ENCODE measurements around the gene SRRM4.
"Not testable (repeated sequence)": the region's sequence is repeated elsewhere in the genome, so short reads cannot be mapped to it uniquely, and the experiment has no call there.

The SRRM4 gene

DNA sequence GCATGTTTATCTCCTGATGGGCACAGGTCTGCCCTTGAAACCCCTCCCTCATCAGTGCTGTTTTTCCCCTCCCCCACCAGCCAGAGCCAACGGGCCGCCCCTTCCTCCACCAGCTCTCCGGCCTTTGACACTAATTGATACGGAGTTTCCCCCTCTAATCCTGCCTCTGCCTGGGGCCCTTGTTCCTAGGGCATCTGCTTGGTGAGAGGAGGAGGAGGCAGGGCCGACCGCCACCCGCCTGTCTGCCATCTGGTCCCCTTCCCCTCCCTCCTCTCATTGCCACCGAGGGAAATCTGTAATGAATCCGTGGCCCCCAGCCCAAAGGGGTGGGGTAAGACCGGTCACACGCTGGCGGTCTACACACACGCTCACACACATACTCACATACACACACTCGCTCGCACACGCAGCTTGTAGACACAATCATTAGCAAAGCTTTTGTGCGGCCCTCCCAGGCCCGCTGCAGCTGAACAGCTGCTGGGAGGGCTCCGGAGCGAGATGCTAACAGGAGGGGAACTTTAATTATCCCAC is 27.4 kb downstream of the SRRM4 start:
- no peak for DNase-seq (ENCODE audit: low read depth)

DNA sequence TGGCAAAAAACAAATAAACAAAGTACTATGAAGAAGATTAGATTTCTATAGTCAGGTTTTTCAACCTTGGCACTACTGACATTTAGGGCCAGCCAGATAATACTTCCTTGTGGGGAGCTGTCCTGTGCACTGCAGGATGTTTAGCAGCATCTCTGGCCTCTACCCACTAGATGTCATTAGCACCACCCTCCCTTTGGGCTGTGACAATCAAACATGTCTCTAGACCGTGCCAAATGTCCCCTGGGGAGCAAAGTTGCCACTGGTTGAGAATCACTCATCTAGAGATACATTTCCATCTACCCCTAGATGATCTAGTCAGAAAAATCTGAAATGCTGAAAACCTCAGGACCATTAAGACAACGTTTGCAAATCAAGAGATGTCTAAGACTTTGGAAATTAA is 29.9 kb downstream of the SRRM4 start:
- no peak for DNase-seq (ENCODE audit: low read depth)

DNA sequence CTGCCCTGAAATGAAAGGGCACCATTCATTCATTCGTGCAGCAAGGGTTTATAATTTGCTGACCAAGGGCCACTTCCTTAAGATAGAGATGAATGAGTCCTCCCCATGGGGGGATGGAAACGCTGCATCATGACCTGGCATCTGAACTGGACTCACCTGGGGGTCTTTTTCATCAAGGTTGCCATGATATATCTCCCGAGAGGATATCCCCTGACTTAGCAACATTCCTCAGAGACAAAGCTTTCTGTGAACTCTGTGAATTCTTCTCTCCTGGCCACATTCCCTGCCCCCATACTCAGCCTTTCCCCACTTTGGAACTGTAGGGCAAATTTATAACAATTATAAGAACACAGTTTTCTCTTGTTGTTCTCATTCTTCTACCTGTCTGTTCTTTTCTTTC is 30.8 kb downstream of the SRRM4 start:
- no peak for DNase-seq (ENCODE audit: low read depth)

DNA sequence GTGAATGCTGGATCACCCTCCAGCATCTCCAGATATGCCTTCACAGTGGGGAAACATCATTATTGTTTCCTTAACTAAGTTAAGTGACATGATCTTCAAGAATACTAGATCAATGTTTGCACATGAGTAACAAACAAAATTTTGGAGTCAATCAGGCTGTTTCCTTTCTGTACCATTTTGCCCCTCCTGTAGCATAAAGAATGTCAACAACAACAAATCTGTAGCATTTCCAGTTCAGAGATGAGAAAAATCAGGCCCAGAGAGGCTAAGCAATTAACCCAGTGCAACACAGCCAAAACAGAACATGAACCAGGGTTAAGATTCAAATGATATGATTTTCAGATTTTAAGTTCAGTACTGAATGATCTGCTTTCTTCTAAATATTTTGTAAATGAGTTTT is 31.7 kb downstream of the SRRM4 start:
- no peak for DNase-seq (ENCODE audit: low read depth)

DNA sequence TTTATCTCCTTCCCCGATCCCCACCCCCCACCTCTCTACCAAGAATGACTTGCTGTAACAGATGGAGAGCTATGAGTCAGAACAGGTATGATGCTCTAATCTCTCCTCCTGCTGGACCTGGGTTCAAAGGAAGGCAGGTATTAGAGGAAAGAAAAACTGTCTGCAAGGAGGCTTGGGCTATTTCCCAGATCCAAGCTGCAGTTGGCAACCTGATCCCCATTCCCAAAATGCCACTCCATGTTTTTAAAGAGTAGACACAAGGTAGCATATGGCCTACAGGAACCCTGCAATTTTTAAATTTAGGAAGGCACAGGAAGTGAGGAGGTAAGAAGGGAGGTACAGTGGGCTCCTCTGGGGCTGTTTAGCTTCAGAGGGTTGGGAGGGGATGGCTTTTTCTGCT is 33.0 kb downstream of the SRRM4 start:
- DNase-seq (ENCODE audit: low read depth), result no peak

DNA sequence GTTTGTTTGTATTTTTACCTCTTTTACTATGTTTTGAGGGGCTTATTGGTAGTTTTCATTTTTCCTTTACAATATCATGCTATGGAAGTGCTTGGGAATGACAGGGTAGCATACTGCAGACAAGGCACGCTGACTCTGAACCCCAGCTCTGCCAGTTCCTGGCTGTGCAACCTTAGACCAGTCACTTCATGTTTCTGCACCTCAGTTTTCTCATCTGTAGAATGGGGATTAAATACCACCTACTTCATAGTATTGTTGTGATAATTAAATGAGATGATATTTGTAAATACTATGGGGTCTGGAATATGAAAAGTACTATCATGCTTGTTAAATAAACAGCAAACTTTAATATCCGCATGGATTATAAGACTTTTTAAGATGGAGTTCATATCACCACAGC is 35.4 kb downstream of the SRRM4 start:
- DNase-seq (ENCODE audit: low read depth), result no peak

DNA sequence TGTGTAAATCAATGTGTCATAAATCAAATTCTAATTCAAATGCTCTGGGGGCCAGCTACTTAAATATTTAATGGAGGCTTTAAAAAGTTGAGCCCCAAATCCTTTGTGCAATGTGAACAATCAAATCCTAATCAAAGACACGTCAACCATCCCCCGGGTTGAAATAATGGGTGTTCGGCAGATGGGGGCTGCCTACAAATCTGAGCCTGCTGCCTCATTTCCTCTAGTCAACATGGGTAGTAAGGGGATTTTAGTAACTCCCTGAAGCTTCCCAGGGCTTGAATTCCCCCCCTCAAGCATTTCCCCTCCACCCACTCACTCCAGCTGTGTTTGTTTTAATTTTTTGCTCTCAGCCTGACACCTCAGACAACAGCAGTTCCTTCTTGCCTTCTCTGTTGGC is 37.8 kb downstream of the SRRM4 start:
- no peak for DNase-seq (ENCODE audit: low read depth)

DNA sequence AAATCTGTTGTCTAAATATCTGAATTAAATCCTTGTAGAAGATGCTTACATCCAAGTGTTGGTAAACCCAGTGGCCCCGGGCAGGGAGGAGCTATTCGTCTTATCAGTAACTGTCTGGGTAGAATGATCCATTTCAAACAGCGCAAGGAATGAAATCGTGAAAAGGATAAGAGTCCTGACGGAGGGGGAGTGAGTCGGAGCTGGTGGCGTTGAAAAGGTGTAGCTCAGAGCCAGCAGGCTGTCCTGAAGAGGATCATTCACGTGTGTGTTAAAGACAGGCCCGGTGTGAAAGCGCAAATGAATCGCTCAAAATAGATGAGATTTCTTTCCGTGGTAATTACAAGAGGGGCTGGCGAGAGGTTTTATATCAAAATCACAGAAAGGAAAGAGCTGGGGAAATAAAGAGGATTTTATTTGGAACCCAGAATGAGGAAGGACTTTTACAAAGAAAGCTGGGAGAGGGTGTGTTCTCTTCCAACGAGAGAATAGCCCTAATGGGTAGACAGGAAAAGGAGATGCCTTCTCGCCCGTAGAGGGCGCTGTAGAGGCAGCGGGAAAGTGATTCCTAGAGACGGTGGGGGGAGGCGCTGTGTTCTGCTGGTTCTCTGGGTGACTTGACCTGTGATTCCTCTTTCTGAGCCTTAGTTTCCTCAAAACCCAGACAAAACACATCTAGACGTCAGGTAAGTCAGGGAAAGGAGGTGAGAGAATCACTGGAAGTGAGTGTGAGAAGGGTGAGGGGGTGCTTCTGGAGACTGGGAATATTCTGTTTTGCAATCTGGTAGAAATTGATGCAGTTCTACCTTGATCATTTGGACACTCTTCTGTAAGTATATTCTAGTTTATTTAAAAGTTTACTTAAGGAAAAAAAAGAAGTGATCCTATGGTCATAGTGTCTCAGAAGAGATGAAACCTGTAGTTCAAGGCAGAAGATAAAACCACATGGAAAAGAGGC is 39.3 kb downstream of the SRRM4 start:
- DNase-seq (ENCODE audit: low read depth), result no peak

DNA sequence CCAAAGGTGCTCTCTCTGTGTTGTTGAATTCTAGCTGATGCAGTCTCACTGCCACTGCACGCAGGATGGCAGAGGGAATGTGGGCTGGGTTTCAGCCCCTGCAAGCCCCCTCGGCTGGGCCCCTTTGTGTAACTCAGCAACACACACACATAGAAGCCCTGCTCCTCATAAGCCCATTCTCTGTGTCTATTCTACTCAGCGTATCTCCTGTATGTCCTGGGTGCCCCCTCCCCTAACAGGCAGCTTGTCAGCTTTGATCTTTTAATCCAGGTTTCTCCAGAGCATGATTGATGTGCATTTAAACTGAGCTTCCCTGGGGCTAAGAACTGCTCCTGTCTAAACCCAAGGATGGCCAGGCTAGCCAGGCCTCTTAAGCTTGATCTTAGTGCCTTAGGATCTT is 43.0 kb downstream of the SRRM4 start:
- DNase-seq (ENCODE audit: low read depth), result no peak

DNA sequence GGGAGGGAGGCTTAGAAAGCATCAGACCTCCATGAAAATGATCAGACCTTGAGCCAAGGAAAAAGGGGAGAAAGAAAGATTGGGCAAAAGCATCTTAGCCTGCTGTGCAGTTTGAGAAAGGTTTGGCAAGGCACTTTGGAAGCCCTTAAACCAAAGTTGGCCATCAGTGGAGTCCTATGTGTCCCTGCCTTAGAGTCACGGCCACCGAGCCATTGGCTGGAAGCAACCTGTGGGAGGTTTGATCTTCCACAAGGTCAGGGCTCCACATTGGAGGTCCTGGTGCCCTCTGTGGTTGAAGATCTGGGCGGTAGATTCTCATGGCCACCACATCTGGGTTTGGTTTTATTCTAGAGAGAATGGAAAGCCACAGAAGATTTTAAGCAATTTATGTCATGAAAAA is 44.4 kb downstream of the SRRM4 start:
- DNase-seq (ENCODE audit: low read depth), result no peak

DNA sequence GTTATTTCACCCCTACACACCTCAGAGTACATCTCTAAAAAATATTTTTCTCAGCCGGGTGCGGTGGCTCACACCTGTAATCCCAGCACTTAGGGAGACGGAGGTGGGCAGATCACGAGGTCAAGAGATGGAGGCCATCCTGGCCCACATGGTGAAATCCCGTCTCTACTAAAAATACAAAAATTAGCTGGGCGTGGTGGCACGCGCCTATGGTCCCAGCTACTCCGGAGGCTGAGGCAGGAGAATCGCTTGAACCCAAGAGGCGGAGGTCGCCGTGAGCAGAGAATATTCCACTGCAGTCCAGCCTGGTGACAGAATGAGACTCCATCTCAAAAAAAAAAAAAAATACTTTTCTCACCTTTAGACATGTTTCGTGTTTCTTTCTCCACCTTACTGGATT is 52.0 kb downstream of the SRRM4 start:
- not testable (repeated sequence) for DNase-seq (ENCODE audit: low read depth)

DNA sequence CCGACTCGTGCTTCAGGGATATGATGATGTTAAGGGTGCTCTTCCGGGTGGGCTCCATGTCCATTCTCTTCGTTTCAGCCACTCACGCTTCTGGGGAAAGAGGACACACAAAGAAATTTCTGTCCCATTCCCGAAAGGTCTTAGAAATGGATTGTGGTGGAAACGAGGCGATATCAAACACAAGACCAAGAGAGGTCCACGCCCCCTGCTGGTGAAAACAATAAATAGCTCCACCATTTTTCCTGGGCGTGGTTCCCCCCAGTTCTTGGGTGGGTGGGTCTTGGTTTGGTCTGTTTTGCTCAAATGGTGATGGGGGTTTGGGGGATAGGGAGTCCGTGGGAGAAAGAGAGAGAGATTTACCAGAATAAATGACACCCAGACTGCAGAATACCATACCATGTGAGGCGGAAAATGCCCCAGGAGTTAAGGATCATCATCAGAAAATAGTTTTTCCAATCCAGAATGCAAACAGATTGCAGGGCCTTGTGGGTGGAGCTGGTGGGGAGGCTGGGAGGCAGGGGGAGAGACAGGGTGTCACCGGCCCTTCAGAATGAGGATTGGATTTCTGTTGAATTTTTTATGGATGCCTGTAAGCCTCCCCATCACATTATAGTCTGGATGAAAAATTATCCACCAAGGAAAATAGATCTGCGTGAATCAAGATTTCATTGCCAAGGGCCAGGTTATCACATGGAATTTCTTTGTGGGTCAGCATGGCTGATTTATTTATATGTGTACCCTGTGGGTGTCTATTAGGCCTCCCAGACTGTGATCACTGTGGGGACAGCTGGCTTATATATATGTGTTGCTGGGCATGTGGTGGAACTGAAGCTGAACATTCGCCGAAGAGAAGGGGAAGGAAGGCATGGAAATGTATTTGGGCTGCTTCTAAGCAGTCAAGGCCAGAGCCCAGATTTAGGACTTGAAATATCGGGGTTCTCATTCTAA is 55.8 kb downstream of the SRRM4 start:
- no peak for DNase-seq (ENCODE audit: low read depth)

DNA sequence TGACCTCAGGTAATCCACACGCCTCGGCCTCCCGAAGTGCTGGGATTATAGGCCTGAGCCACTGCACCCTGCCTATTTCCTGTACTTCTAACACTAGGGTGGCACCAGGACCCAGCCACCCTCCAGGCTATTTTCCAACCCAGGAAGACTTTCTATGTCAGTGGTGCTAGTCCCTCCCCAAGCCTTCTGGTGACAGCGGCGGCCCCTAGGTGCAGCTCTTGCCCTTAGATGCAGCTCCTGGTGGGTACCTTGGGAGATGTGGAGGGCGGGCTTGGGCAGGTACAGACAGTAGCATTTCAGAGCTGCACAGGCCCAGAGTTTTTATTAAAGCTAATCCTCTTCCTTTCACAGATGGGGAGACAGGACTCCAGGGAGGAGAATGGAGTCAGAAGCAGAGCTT is 62.8 kb downstream of the SRRM4 start:
- no peak for DNase-seq (ENCODE audit: low read depth)

DNA sequence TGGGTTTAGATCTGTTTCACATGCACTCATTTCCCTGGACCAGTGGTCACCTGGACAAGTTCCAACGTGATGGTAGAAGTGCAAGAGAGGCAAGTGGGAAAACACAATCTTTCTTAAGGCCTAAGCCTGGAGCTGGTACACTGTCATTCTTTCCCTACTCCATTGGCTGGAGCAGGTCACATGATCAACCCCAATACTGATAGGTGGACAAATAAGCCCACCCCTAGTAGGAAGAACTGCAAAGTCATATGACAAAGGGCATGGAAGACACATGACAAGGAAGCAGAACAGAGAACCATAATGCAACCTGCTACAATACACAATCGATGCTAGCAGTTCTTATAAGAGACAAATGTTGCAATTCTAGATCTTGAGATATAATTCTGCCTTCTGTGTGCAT is 66.3 kb downstream of the SRRM4 start:
- DNase-seq (ENCODE audit: low read depth), result no peak

DNA sequence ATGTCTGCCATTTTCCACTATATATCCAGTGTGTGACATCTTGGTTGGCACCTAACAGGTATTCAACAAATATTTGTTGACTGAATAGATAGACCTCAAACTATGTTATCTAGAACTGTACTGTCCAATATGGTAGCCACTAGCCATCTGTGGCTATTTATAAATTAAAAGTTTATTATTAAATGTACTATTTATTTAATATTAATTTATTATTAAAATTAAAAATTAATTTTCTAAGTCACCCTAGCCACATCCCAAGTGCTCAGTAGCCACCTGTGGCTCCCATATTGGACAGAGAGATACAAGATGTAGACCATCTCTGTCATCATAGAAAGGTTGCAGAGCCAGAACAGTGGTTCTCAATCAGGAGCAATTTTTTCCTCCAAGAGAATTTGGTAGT is 69.3 kb downstream of the SRRM4 start:
- DNase-seq (ENCODE audit: low read depth), result no peak

DNA sequence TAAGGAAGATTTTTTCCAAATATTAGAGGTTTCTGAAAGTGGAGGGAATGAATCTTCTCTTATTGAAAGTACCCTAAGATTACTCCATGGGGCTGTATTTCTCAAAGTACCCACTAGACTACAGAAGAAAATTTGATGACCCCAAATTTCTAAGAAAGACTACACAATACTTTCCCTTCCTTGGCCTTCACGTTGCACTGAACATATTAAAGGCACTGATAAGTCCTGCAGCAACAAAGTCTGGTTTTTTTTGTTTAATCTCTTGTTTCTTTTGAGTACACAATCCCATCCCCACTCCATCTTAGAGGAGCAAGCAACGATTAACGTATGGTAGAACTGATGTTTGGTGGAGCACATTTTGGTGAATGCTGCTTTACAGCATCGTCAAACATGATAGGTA is 70.1 kb downstream of the SRRM4 start:
- no peak for DNase-seq (ENCODE audit: low read depth)

DNA sequence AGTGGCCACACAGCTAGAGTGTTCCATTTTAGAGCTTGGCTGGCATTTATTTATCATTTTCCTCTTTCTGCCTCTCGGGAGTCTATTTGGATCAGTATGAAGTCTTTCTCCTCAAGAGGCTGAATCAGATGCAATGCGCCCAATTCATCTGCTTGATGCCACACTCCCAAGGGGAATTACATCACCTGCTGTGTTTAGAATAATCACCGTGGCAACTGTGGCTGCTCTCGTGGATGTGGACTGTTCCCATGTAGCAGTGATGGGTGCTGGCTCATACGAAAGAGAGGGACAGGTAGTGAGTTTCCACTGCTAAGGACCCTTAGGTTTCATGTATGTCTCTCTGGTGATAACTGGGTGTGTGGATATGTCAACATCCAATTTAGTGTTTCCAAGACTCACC is 70.7 kb downstream of the SRRM4 start:
- no peak for DNase-seq (ENCODE audit: low read depth)

DNA sequence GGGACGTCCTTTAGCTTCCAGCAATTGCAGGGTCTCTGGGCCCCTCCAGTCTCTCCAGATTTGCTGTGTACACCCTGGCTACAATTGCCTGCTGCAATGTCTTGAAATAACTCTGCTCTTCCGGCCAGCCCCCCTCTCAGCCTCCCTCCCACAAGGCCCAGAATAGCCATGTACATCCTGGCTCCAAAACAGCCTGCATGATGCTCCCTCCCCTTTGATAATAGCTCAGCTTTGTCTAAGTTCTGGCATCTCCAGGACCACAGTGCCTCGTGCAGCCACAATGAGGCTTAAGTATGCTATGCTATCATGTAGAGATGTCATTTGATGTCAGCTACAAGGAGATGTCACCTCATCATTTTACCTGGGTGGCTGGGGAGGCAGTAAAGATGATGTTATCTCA is 74.6 kb downstream of the SRRM4 start:
- no peak for DNase-seq (ENCODE audit: low read depth)

DNA sequence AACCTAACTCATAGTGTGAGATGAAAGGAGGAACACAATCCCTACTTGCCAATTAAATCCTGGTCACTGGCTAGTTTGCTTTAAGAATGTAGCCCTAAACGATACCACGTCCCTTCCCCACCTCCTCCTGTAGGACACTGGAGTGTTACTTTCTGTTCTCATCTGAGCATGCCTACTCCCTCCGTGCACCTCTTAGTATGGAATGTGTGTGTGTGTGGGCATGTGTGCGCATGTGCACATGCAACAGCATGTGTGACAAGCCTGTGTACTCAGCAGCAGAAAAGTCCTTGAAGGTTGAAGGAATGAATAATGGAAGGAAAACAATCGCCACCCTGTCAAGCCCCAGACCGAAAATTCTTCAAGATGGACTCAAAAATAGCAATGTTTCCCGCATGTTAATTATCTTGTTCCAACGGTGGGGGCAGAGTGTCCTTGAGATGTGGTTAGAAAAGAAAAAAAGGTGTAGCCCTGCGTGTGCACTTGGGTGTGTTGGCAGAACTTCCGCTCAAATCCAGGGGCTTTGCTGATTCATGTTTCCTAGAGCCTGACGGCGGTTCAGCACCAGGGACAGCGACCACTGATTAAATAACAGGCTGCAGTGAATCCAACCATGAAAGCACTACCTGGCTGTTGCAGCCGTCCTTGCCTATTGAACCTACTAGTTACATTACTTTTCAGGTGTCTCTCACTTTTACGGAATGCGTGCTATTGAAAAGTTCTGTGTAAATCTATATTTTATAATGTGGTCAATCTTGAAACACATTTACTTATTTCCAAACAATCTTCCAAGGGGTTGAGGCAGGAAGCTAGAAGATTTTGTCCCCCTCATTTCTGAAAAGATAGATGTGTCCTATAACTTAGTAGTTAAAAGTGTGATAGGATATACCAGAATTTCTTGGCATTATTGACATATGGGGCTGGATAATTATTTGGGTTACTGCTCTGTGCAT is 79.8 kb downstream of the SRRM4 start:
- no peak for DNase-seq (ENCODE audit: low read depth)

DNA sequence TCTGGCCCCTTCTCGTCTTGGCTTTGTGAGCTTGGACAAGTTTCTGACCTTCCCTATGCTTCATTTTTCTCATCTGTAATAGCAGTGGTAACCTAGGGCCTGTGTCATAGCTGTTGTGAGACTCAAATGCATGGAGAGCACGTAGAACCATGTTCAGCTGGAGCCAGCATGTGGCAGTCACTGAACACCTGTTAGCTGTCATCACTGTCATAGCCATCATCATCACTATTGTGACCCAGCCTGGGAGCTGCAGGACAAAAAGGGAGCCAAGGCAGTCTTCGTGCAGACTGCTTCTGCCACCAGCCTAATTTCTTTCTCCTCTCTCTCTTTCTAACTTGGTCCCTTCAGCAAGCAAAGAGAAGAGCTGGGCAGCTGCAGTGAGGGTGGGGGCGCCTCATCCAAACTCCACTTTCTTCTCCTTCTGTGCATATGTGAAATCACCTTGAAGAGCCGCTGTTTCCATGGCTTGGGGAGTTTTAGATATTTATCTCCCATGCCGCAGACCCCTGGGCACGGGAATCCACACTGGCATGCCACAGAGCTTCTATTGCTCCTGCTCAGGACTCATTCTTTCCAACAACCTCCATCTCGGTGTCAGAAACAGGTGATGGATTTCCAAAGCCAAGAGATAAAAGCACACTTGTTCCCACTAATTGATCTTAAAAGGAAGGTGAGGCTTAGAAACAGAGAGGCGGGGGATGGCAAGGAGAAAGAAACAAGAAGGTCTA is 87.0 kb downstream of the SRRM4 start:
- no peak for DNase-seq (ENCODE audit: low read depth)

DNA sequence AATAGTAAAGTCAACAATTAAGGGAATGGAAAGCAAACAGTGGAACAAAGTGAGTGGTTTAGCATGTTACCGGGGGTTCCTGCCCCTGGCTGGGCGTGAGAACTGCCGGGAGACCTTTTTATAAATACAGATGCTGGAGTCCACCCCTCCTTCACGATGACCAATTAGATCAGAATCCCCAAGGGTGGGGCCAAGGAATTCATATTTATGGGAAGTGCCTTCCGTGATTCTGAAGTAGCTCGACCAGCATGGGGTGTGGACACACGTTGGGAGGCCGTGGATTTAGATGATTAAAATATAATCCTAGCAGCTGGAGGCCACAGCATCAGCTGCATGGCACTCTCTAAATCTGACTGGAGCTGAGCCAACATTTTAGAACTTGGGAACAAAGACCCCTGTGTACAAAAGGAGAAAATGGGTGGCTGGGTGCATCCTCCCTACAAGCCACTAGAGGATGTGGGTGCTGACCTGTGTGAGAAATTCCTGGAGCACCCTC is 87.9 kb downstream of the SRRM4 start:
- no peak for DNase-seq (ENCODE audit: low read depth)
